HG02938 (cell line): Measurements from ENCODE around the gene PBX1.

Source experiments
- ATAC-seq: cut with Tn5 transposase; IDR thresholded peaks from one replicate; pipeline ENCODE4 v1.9.1; 2021; ENCODE audit warnings: mild to moderate bottlenecking, moderate library complexity; ENCODE audit not compliant: unreplicated experiment

PBX1 gene

DNA sequence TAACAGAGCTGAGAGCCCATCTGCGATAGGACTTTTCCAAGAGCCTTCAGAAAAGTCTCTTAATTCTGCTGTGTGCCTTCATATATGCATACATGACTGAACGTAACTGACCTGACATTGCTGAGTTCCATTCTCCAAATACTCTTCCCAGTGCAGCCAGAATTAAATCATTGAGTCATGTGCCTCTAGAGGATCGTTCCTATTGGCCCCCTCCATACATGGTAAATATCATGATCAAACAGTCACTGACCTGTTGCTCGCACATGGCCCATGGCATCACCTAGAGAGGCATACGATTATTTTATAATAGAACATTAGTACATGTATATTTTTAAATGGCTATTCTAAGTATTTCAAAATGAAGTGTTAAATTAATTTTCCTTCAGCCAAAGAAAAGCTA lies 186.8 kb downstream of the PBX1 start:
- no peak for ATAC-seq

GRCh38 chr1:164746632-164747031 lies 187.6 kb downstream of the PBX1 start:
- ATAC-seq, result no peak

GRCh38 chr1:164748253-164748899 lies 189.4 kb downstream of the PBX1 start:
- ATAC-seq, result no peak

GRCh38 chr1:164753521-164754077 lies 194.6 kb downstream of the PBX1 start:
- ATAC-seq, result no peak

- no peak for ATAC-seq
These were observed 195.2 kb downstream of the PBX1 start for GRCh38 chr1:164754088-164754600.

DNA sequence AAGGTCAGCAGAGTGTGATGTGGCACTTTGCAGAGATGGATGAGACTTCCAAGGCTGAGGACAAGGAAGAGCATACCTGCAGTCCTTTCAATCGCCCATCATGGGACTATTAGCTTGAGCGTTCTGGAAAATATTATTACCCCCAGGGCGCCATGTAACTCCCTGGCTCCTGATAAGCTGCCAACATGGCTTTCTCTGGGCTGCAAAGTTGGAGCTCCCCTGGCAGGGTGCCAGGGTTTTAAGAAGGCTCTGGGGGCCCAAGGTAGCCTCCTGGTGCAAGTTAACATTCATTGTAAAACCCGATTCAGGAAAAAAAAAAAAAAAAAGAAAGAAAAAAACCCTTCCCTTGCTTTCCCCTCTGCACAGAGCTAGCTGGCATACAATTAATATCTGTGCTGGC lies 196.7 kb downstream of the PBX1 start:
- no peak for ATAC-seq

DNA sequence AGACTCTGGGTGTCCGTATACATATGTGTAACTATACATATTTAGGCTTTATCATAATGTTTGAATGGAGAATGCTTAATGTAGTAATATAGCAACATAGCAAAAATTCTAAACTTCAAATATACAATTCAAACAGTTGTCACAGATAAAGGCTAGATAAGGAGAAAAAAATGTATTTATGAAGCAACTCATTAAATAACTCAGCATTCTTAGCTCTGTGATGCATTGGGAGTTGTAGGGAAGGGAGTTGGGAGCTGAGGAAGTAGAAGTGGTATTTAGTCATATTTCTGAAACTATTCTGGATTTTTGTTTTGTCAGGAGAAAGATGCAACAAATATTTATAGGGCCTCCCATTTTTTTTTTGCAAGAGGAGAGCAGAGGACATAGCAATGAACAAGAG lies 197.8 kb downstream of the PBX1 start:
- no peak for ATAC-seq

- no peak for ATAC-seq
These were observed 198.6 kb downstream of the PBX1 start for GRCh38 chr1:164757625-164758024.

DNA sequence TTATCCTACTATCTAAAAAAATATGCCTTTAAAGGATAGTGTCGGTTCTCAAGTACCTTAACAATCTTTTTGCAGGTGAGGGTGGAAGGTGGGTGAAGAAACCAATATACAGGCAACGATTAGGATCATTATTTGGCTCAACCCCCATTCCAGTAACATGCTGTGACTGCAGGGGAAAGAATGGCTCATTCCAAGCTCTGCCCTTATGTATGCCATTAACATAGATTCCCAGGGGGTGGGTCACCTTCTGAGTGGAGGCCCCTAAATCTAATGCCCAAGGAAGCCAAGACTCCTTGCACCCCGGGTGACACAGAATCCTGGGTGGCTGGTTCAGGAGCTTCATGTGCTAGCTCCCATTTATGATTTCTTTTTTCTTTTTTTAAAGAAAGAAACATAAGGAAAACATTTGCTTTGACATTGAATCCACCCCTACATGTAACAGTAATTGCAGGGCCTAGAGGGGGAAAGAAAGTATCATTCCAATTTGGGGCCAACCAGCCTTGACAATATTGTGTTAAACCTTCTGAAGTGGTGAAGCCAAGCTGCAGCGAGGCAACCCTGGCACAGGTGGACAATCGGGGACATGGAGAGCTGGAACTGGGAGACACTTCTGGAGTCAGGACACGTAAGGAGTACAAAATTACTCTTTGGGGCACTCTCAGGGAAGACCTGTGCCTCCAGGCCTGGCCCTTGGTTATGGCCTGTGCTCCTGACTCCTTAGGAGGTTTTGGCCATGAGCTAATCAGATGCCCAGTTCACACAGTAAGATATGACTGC lies 200.3 kb downstream of the PBX1 start:
- no peak for ATAC-seq

GRCh38 chr1:164759979-164760469 lies 201.0 kb downstream of the PBX1 start:
- ATAC-seq, result no peak

DNA sequence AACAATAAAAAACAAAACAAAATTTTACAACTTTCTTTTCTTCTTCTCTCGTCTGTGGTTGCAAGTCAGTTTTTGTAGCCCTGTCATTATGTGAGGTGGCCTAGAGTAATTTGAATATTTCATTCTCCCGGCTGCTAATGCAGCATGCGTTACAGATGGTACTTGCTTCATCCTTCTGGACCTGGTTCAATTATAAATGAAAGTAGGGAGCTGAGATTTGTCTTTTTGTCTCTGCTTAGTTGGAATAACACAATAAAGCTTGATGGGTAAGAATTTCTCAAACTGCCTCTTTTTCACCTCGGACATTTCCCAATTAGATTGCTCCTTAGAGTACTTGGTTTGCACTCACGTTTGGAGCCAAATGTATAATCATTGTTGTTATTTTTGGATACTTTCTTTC lies 201.6 kb downstream of the PBX1 start:
- no peak for ATAC-seq

- ATAC-seq, result no peak
These were observed 202.0 kb downstream of the PBX1 start for GRCh38 chr1:164761009-164761408.

GRCh38 chr1:164763098-164763497 lies 204.1 kb downstream of the PBX1 start:
- ATAC-seq, result no peak

GRCh38 chr1:164764333-164764732 lies 205.3 kb downstream of the PBX1 start:
- no peak for ATAC-seq

- ATAC-seq, result no peak
These were observed 206.6 kb downstream of the PBX1 start for GRCh38 chr1:164765557-164765956.

- no peak for ATAC-seq
These were observed 207.2 kb downstream of the PBX1 start for GRCh38 chr1:164765992-164766720.

DNA sequence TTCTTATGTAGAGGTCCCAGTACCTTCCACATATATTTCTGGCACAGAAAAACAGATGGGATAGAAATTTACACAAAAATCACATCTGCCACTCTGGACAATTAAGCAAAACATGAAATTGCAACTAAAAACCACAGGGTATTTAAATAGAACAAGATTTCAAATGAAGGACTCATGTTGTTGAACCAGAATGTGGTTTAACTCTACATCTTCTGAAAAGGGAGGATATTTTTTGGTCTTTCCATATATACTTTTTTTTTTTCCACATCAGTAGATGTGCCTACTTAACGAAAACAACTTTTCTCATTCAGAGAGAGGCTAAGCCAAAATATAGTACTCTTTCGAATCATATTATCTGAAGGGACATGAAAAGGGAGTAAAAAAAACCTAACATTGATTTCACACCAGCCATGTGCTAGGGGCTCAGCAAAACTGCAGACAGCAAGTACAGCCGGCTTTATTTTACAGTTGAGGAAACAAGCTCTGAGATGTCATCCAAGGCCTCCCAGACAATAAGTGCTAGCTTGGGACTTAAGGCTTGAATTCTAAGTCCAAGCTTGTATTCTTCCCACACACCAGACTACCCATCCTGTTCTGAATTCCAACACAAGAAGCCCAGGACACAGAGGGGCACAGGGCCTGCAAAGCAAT lies 208.9 kb downstream of the PBX1 start:
- no peak for ATAC-seq

DNA sequence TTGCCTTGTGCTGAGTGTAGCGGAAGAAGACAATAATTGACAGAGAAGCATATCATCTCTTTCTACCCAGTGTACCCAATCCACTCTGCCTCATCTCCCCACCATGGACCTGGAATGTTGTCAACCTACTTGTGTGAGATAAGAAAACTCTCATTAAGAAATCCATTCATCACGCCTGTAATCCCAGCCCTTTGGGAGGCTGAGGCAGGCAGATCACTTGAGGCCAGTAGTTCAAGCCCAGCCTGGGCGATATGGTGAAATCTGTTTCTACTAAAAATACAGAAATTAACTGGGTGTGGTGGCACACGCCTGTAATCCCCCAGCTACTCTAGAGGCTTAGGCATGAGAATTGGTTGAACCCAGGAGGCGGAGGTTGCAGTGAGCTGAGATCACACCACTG lies 209.6 kb downstream of the PBX1 start:
- ATAC-seq, result no peak

GRCh38 chr1:164769486-164770130 lies 210.6 kb downstream of the PBX1 start:
- ATAC-seq, result no peak

DNA sequence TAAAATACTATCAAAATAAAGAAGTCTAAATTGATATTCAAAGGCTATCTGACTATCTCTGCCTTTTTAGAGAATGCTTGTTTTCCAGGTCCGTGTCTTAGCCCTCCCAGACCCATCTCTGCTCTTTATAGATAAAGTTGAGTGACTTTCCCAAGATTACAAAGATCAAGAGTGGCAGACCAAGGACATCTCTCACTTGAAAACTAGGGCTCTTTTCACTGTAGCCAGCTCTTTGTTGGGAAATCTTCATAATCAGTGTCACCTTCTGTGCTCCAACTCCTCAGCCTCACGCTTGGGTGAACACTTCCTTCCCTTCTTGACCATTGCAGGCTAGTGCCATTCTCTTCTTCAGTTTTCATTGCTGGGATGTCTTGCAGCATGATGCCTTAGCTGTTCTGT lies 211.1 kb downstream of the PBX1 start:
- ATAC-seq, result no peak
